Measurements from ENCODE around the gene RILPL2.
"Not testable (repeated sequence)": the region's sequence is repeated elsewhere in the genome, so short reads cannot be mapped to it uniquely, and the experiment has no call there.

RILPL2 gene

DNA sequence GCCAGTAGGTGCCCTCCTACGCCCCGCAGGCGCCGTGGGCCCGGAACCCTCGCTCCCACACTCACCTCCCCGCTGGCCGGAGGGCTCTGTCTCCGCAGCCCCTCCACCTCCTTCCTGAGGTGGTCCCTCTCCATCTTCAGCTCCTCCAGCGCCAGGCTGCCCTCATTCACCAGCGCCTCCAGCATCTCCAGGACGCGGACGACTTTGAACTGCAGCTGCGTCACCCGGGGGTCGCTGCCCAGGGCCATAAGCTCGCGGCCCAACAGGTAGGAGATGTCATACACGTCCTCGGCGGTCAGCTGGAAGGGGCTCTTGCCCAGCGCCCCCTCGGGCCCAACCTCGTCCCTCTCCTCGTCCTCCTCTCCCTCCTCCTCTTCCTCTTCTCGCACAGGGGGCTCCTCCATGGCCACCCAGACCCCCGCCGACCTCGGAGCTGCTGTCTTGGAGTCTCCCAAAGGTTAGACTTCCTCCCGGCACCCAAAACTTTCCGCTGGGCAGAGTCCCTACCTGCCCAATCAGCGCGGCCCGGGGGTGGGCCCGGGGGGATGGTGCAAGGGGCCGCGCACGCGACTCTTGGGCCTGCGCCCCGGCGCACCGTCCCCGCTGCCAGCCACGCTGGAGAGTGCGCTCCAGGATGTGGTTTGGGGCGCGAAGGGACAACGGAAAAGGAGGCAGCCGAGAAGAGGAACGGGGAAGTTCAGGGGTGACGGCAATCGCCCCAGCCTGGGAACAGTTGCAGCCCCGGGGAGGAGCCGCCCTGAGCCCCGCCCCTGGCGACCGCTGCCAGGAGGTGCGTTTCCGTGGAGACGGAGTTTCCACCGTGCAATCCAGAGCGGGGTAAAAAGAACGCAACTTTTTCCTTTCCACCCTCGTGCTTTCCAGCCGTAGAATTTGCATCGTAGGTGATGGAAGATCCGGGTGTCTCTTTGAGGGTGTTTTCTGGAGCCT lies at the start of gene RILPL2:
Gene RILPL2, minus strand, starts transcription at position 668 of the 948 bp plus-strand sequence. Its CDS starts 264 bp downstream, at position 404.
- peak; percentile 95 for DNase-seq

GRCh38 chr12:123485756-123486155 lies 49.3 kb upstream of the RILPL2 start:
- DNase-seq = no peak

DNA sequence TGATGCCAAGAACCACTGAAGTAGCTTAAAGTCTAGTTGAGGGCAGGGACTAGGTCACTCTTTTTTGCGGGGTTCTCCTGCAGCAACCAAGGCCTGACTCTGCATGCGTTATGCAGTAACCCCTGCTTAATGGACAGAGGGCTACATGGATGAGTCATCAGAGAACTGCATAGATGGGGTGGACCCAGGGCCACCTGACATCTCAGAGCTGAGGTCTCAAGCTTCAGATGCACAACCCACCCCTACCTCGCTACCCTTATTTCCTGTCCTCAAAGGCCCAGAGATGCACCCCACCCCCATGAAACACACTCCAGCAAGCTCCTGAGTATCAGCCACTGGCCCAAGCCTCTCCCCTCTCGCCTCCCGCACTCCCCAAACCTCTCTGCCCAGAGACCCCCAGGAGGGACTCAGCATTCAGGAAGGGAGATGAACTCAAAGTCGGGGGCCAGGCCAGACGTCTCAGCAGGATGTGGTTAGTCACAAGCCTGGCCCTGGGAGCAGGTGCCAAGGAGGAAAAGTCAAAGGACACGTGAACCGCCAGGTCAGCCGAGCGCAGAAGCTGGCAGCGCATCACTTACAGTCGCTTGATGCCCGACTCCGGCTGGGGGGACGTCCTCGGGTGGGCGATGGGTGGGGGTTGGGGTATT lies 47.2 kb upstream of the RILPL2 start:
- DNase-seq = peak; percentile 13

DNA sequence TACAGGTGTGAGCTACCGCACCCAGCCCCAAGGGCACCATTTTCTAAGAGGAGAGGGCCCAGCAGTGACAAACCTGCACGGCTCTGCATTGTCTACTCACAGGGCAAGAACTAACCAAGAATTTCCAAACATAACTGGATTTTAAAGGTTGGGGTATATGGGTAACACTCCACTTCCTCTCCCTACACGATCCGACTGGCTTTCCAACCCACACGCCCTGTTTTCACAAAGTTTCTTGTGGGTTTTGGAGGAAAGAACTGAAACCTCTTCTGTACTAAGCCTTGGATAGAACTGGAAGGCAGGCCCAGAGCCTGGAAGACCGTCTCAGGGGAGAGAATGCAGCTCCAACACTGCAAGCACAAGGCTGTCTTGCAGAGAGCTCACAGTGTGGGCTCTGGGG lies 46.4 kb upstream of the RILPL2 start:
- DNase-seq = no peak

GRCh38 chr12:123481251-123481650 lies 44.8 kb upstream of the RILPL2 start:
- DNase-seq = not testable (repeated sequence)

DNA sequence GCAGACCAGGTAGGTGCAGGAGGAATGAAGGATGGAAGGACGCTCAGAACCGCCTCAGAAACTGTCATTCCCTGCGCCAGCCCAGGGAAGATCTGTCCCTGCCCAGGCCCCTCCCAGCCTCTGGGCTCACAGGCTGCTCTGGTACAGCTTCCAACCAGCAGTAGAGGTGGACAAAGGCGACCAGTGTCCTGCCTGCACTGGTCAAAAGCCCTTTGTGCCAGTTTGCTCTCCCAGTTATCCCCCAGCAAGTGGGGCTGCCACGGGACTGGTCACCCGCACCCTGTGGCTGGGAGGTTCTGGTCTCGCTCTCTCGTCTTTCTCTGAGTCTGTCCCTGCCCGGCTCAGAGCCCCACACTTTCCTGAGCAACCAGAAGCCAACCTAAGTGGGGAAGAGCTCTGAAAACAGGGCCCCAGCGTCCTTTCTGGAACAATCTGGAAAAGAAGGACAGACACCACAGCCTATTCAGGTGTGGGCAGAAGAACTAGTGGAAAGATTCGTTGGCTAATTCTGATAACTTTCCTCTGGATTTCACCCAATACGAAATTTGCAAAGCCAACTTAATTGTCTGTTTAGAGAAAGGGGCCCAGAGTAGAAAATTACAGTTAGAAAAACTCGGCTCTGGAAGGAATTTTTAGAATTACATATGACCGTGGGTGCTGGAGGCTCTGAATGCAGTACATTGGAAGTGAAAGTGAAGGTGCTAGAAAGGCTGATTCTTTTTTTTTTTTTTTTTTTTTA lies 43.1 kb upstream of the RILPL2 start:
- DNase-seq = no peak

GRCh38 chr12:123478762-123479161 lies 42.3 kb upstream of the RILPL2 start:
- DNase-seq = no peak

DNA sequence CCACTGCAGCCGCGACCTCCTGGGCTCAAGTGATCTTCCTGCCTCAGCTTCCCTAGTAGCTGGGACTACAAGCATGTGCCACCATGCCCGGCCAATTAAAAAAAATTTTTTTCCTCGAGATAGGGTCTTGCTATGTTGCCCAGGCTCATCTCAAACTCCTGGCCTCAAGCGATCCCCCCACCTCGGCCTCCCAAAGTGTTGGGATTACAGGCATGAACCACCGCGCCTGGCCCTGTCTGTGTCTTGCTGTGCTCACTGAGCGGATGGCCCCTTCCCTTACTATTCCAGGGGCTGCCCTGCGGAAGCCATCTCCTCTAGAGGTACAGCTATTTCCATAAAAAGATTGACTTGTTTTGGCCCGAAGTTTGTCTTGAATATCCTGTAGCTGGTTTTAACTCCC lies 41.6 kb upstream of the RILPL2 start:
- DNase-seq = no peak

DNA sequence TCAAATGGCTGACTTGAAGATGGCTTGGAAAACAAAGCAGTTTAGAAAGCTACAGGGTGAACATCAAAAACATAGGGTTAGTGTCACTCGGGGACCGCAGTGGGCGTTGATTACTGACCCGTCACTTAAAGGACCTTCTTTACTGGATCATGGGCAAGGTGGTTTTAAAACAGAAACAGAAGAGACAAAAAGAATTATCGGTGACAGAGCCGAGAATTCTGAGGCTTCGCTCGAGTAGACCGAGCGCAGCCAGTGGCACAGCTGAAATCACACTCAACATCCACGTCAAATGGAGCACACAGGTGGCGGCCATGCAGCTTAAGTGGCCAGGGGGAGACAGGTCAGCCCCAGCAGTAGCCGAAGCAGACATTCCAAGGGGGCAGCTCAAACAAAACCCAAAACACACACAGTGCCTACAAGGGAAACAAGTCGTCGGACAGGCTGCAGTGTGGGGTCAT lies 38.8 kb upstream of the RILPL2 start:
- DNase-seq = no peak

GRCh38 chr12:123474485-123475245 lies 38.2 kb upstream of the RILPL2 start:
- peak; percentile 42 for DNase-seq

DNA sequence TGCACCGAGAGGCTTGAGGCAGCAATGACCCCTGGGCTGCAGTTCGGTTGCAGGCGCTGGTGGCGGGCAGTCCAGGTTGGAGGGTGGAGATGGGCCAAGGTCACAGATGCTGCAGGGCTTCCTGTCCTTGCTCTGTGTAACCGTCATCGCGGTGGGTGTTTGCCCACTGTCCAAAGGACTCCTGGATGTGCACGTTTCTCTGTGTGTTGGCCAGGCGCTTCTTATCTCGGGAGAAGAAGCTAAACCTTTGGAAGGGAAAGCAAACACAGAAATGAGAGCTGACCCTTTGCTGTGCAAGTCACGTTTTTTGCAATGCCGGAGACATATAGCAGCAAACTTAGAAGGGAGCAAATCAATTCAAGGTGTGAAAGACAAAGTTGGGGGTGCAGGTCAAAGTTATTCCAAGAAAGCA lies 36.0 kb upstream of the RILPL2 start:
- no peak for DNase-seq

DNA sequence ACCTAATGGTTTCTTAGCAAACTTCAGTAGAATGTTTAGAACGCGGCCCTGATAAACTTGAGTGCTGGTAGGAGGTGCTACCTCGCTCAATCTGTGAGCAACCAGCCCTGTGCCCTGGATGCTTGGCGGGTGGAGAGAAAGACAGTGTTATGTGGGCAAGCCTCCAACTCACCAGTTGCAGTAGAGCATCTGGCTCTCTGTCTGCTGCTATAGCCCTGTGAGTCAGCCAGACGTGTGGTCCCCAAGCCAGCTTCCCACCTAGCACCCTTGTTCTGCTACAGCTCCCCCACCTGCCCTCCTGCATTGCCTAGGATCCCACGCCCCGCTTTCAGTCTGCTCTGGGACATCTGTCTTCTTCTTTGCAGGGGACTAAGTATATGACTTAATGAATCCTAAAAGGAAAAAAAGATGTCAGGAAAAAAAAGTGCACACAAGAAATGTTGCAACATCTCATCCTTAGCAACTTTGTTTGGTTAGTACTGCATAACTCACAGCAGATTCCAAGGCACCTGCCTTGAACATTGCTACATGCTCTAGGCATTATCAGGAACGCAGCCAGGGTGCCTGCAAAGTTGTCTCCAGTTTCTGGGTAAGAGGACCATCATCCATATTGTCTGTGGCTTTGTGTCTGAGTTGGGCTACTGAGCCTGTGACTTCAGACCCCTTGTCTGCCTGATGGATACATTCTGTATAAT lies 35.0 kb upstream of the RILPL2 start:
- no peak for DNase-seq

DNA sequence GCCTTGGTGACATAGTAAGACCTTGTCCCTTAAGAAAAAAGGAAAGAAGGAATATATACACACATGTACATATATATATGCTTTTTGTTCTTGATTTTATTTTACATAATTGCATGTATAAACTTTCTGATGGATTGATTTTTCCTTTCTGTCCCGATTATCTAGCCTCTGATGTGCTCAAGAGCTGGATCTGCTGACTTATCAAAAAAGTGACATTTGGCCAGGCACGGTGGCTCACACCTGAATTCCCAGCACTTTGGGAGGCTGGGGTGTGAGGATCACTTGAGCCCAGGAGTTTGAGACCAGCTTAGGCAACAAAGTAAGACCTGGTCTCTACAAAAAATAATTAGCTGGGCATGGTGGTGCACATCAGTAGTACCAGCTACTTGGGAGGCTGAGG lies 33.5 kb upstream of the RILPL2 start:
- DNase-seq = no peak

DNA sequence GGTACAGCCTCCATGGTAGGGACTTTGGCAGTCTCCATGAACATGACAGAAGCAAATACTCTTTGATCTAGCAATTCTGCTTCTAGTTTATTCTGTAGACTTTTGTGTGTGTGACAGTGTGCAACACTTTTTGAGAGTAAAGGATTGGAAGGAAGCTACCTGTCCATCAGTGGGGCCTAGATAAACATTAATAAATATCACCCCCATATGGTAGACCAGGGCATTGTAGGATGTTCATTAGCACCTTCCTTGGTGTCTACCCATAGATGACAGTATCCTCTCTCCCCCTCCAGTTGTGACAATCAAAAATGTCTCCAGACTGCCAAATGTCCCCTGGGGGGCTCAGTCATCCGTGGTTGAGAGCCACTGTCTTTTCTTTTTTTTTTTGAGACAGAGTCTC lies 32.3 kb upstream of the RILPL2 start:
- peak; percentile 62 for DNase-seq

DNA sequence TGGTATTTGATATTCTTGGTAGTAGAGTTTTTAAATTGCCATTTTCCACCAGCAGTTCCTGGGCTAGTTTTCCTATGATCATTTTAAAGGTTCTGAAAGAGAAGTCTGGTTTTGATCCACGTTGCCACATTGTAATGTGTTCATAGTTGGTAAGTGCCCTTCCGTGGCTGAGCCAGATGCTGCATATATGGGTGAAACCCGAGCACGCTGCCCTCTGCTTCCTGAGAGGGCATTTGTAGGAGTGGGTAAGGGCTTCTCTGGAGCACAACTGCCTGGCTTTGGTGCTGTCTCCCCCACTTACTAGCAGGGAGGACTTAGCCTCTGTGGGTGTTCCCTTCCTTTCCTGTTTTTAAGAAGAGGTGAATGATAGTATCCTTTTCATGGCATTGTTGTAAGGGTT lies 28.6 kb upstream of the RILPL2 start:
- no peak for DNase-seq

GRCh38 chr12:123463174-123463573 lies 26.7 kb upstream of the RILPL2 start:
- DNase-seq = not testable (repeated sequence)

- peak; percentile 90 for DNase-seq
Measured at GRCh38 chr12:123457980-123458779, 21.7 kb upstream of the RILPL2 start, which contains the start of gene SNRNP35. Gene SNRNP35 (plus strand): TSS chr12:123458139. CDS start chr12:123465541, 7,402 bp downstream.

DNA sequence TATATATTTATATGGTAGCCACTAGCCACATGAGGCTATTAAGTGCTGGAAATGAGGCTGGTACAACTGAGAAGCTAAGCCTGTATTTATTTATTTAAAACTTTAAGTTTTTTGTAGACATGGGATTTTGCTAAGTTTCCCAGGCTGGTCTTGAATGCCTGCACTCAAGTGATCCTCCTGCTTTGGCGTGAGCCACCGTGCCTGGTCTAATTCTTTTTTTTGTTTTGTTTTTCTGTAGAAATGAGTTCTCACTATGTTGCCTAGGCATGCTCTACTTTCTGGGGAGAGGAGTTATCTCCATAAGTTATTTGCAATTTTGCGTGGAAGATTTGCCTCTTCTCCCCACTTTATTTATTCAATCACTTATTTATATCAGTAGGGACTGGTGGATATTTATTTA lies 16.7 kb upstream of the RILPL2 start:
- no peak for DNase-seq

DNA sequence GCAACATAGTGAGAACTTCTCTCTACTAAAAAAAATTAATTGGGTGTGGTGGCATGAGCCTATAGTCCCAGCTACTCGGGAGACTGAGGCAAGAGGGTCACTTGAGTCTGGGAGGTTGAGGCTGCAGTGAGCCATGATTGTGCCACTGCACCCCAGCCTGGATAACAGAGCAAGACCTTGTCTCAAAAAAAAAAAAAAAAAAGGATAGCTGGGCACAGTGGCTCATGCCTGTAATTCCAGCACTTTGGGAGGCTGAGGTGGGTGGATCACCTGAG lies 15.7 kb upstream of the RILPL2 start:
- DNase-seq = not testable (repeated sequence)

GRCh38 chr12:123450636-123451035 lies 14.2 kb upstream of the RILPL2 start:
- DNase-seq = no peak

GRCh38 chr12:123449856-123450255 lies 13.4 kb upstream of the RILPL2 start:
- DNase-seq = no peak
